Testis (tissue), 3 donors: ENCODE results near the gene NNMT. TPM values are rescaled to one million over a fixed set of nuclear protein-coding genes. Genes with fewer than 3 reads are reported as not detected.
A peak's percentile ranks its signal among the peaks of the same experiment; 100 is the strongest.

Experiments
- DNase-seq: peaks from one replicate; pipeline ENCODE4 v3.0.0-alpha.2; 2019
- H3K27ac ChIP-seq, 2 donors: fragments of 200-600 bp; sonication (generic); one replicate each; pipeline ENCODE4 v1.5.1; 2019
- H3K27me3 ChIP-seq: fragments of 200-600 bp; sonication (generic); one replicate; pipeline ENCODE4 v1.5.1; 2019
- H3K36me3 ChIP-seq: fragments of 200-600 bp; sonication (generic); one replicate; pipeline ENCODE4 v1.5.1; 2017; ENCODE audit warnings: low read depth; ENCODE audit errors: missing control alignments
- H3K4me1 ChIP-seq: fragments of 200-600 bp; sonication (generic); one replicate; pipeline ENCODE4 v1.5.1; 2019
- H3K4me3 ChIP-seq, 2 donors: fragments of 200-600 bp; sonication (generic); one replicate each; pipeline ENCODE4 v1.5.1; 2017 to 2019
- H3K9me3 ChIP-seq: fragments of 200-600 bp; sonication (generic); one replicate; pipeline ENCODE4 v1.5.1; 2017
- POLR2A ChIP-seq: fragments of 450-650 bp; IDR thresholded peaks from one replicate; pipeline ENCODE4 v1.6.1; 2017; ENCODE audit warnings: antibody characterized with exemption, mild to moderate bottlenecking, moderate library complexity
- whole genome bisulfite sequencing, 2 donors: methylation state at CpG; one replicate each; pipeline ENCODE4 v1.1.5; 2018; 5-methylcytosine and 5-hydroxymethylcytosine counted together
- intact Hi-C: fragments of 100-400 bp; cut with DNase I; formaldehyde crosslinking; loops from one replicate; pipeline ENCODE4 v1.15.1; 2023; ENCODE audit warnings: low total_unique reads
- polyA plus RNA-seq: library from polyadenylated mRNA; stranded (reverse); fragments of 350-450 nt; fragmentation: Illumina TruSeq; extraction: RNeasy Lipid Tissue Mini Kit (QIAGEN cat#74804); gene quantifications from one replicate; pipeline ENCODE4 v1.2.3, GENCODE V29; 2014; ENCODE audit warnings: low read depth, low replicate concordance; ENCODE audit not compliant: insufficient read depth
- total RNA-seq, 2 donors: library from RNA; depleted of rRNA; stranded (reverse); fragments of >200 nt; gene quantifications; one replicate each; pipeline ENCODE4 v1.2.3, GENCODE V29; 2016
- TF ChIP-seq, protein P1 (sequence below), 3 experiments: fragments of 450-650 bp in 2 of 3; fragments of 200-600 bp in 1 of 3; sonication (generic) in 1 of 3; IDR thresholded peaks; one replicate each; pipeline ENCODE4 v1.5.1; 2016 to 2019; ENCODE audit warnings: antibody characterized with exemption in 3 of 3, mild to moderate bottlenecking in 2 of 3, moderate library complexity in 1 of 3

Gene NNMT
- total and polyA plus RNA-seq, 3 donors from 2014 or later: 10.6 to 38.8 (median 28.7) TPM

DNA sequence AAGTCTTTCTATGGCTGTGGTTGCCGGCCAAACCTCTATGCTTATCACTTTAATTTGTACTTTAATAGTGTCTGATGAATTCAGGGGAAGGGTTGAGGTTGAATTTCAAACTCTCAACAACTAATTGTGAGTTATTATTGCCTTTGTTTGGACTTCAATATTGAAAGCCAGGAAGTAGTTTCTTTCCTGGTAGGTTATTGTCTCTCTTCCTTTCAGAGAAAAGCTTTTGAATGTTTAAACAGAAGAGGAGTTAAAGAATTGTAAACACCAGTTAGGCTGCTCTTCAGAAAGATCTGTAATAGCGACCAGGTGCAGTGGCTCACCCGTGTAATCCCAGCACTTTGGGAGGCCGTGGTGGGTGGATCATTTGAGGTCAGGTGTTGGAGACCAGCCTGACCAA, 22.2 kb downstream of the NNMT start:
- H3K4me1 ChIP-seq: peaks cover 11% of the 10 kb centered on the region
- peak overlapping the region in 1 of 2 donors; percentile 27 for H3K27ac ChIP-seq
- intact Hi-C loops: no loop called here
- no peak for DNase-seq
- no peak for TF ChIP-seq POLR2A
- TF ChIP-seq, protein P1, sequence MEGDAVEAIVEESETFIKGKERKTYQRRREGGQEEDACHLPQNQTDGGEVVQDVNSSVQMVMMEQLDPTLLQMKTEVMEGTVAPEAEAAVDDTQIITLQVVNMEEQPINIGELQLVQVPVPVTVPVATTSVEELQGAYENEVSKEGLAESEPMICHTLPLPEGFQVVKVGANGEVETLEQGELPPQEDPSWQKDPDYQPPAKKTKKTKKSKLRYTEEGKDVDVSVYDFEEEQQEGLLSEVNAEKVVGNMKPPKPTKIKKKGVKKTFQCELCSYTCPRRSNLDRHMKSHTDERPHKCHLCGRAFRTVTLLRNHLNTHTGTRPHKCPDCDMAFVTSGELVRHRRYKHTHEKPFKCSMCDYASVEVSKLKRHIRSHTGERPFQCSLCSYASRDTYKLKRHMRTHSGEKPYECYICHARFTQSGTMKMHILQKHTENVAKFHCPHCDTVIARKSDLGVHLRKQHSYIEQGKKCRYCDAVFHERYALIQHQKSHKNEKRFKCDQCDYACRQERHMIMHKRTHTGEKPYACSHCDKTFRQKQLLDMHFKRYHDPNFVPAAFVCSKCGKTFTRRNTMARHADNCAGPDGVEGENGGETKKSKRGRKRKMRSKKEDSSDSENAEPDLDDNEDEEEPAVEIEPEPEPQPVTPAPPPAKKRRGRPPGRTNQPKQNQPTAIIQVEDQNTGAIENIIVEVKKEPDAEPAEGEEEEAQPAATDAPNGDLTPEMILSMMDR (IDR thresholded peaks at IDR 0.05): no peak
- WGBS, 2 donors: 64 to 70% methylated on average over 4 of the region's 4 CpGs
- H3K4me3 ChIP-seq: no peak overlapping the region
- no peaks in the 10 kb centered on the region for H3K27me3 ChIP-seq
- H3K9me3 ChIP-seq: no peaks in the 10 kb centered on the region
- no peaks in the 10 kb centered on the region for H3K36me3 ChIP-seq

DNA sequence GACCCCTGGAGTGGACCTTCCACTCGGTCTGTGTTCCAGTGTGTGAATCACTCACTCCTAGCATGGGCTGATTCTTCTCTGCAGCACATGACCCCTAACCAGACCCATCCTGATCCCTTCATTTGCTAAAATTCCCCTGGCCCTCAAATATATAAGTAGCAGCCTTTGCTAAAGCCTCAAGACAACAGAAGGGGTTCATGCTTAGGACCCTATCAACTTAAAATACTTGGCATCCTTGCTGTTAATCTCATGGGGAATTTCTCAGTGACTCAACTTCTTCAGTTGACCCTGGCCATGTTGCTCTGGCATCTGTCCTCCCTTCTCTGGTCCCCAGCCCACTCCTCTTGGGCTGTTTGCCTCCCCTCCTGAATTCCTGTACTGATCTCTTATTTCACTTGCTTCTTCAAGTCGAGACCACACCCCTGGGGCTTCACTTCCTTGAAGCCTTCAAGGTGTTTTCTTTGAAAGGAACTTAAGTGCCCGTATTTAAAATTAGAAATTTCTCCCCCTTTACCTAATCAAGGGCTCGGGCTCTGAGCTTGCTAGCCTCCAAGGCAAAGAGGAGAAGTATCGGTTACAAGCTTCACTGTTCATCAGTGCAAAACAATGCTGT, 23.6 kb downstream of the NNMT start:
- intact Hi-C loops: no loop called here

DNA sequence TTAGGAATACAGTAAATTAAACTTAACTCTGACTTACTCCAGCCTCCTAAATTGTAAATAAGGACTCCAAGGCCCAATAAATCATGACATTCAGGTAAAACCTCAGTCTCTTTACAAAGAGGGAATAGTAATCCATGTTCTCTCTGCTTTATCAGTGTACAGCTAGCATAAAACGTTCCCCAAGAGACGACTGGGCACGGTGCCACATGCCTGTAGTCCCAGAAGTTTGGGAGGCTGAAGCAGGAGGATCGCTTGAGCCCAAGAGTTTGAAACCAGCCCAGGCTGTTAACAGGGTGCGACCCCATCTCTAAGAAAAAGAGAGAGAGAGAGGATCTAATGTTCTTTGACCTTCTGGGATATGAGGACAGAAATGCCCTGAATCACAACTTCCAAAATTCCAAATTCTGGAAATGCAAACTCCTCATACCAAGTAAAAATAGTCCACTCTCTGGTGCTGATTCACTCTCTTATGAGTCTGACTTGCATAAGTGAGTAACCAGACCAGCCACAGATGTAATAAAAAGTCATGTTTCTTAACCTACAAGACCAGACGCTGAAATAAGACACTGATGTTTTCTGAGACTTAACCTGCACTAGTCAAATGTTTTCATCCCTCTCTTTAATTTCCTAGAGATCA, 25.5 kb downstream of the NNMT start:
- intact Hi-C loops: no loop called here
- H3K9me3 ChIP-seq: no peaks in the 10 kb centered on the region
- 49% methylated on average over 6 of the region's 6 CpGs for WGBS, 2 donors
- DNase-seq: peak; percentile 42
- H3K4me3 ChIP-seq: no peak overlapping the region
- H3K27me3 ChIP-seq: no peaks in the 10 kb centered on the region
- TF ChIP-seq, protein P1 (IDR thresholded peaks at IDR 0.05): no peak
- TF ChIP-seq POLR2A: no peak
- no peaks in the 10 kb centered on the region for H3K36me3 ChIP-seq
- H3K27ac ChIP-seq: peak overlapping the region in 1 of 2 donors; percentile 15
- peaks cover 11% of the 10 kb centered on the region for H3K4me1 ChIP-seq

More for the DNA sequence above, 23.6 kb downstream of the NNMT start:
- H3K4me3 ChIP-seq: no peak overlapping the region
- peaks cover 11% of the 10 kb centered on the region for H3K4me1 ChIP-seq
- WGBS, 2 donors: 66 to 78% methylated on average over 5 of the region's 5 CpGs
- H3K36me3 ChIP-seq: no peaks in the 10 kb centered on the region
- TF ChIP-seq POLR2A: no peak
- TF ChIP-seq, protein P1 (IDR thresholded peaks at IDR 0.05): no peak
- H3K27ac ChIP-seq: no peak overlapping the region
- no peak for DNase-seq
- H3K27me3 ChIP-seq: no peaks in the 10 kb centered on the region
- no peaks in the 10 kb centered on the region for H3K9me3 ChIP-seq

DNA sequence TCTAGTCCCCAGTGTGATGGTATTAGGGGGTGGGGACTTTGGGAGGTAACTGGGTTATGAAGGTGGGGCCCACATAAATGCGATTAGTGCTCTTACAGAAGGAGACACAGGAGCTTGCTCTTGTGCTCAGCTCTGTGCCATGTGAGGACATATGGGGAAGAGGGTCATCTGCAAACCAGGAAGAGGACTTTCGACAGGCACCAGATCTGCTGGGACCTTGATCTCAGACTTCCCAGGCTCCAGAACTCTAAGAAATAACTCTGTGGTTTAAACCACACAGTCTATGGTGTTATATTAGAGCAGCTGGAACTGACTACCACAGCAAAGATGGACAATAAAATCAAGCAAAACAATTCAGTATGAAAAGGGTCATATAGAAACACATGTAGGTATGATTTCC, 26.7 kb downstream of the NNMT start:
- H3K27ac ChIP-seq: no peak overlapping the region
- H3K36me3 ChIP-seq: no peaks in the 10 kb centered on the region
- intact Hi-C loops: no loop called here
- H3K9me3 ChIP-seq: no peaks in the 10 kb centered on the region
- DNase-seq: no peak
- WGBS, 2 donors: 84 to 92% methylated on average over 2 of the region's 2 CpGs
- TF ChIP-seq, protein P1 (IDR thresholded peaks at IDR 0.05): no peak
- no peak for TF ChIP-seq POLR2A
- peaks cover 6% of the 10 kb centered on the region for H3K4me1 ChIP-seq
- H3K4me3 ChIP-seq: no peak overlapping the region
- no peaks in the 10 kb centered on the region for H3K27me3 ChIP-seq

DNA sequence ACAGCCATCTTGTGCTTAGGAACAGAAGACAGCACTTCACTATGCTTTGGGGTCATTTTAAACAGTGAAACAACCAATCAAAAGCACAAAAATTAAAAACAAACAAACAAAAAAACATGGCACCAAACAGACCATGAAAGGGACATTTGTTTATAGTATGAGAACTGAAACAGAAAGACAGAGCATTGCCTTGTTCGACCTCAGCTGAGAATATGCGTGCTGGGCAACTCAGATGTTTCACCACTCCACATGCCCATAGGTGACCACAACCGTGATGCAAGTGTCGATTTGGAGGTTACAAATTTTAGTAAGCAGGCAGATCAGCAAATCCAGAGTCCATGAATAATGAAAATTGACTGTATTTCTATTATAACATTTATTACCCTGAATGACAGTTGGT, 30.0 kb downstream of the NNMT start:
- no peak for TF ChIP-seq POLR2A
- TF ChIP-seq, protein P1 (IDR thresholded peaks at IDR 0.05): no peak
- no peak overlapping the region for H3K4me3 ChIP-seq
- no peak for DNase-seq
- H3K4me1 ChIP-seq: peaks cover 3% of the 10 kb centered on the region
- no peaks in the 10 kb centered on the region for H3K27me3 ChIP-seq
- no peak overlapping the region for H3K27ac ChIP-seq
- intact Hi-C loops: no loop called here
- H3K36me3 ChIP-seq: no peaks in the 10 kb centered on the region
- no peaks in the 10 kb centered on the region for H3K9me3 ChIP-seq
- WGBS, 2 donors: 91 to 93% methylated on average over 4 of the region's 4 CpGs
